ENCODE results near the gene ZKSCAN5. TPM values are rescaled to one million over a fixed set of nuclear protein-coding genes. Genes with fewer than 3 reads are reported as not detected.

Gene ZKSCAN5
- total RNA-seq, 1 donor from 2014 or later, result 14.0 TPM

Other genes with a start within 250 kb of the ZKSCAN5 start
- gene MYH16, start 231.8 kb upstream of the ZKSCAN5 start, total RNA-seq (ENCODE audit: low replicate concordance), result not detected in 2 replicates
- gene ARPC1A, start 178.8 kb upstream of the ZKSCAN5 start, total RNA-seq (ENCODE audit: low replicate concordance), result 164 and 209 TPM in 2 replicates
- gene ARPC1B, start 129.9 kb upstream of the ZKSCAN5 start, total RNA-seq (ENCODE audit: low replicate concordance), result 55.0 and 125 TPM in 2 replicates
- 112 and 115 TPM in 2 replicates for gene PDAP1, start 96.1 kb upstream of the ZKSCAN5 start, total RNA-seq (ENCODE audit: low replicate concordance)
- gene BUD31, start 95.7 kb upstream of the ZKSCAN5 start, total RNA-seq (ENCODE audit: low replicate concordance), result 102 and 166 TPM in 2 replicates
- 7.9 and 11.3 TPM in 2 replicates for gene PTCD1, start 65.9 kb upstream of the ZKSCAN5 start, total RNA-seq (ENCODE audit: low replicate concordance)
- gene CPSF4, start 65.7 kb upstream of the ZKSCAN5 start, total RNA-seq (ENCODE audit: low replicate concordance), result 48.4 and 64.1 TPM in 2 replicates
- gene ATP5MF, start 38.5 kb upstream of the ZKSCAN5 start, total RNA-seq (ENCODE audit: low replicate concordance), result 345 and 403 TPM in 2 replicates
- gene ZNF789, start 31.8 kb upstream of the ZKSCAN5 start, total RNA-seq (ENCODE audit: low replicate concordance), result 12.6 and 19.0 TPM in 2 replicates
- gene ZNF394, start 4.4 kb upstream of the ZKSCAN5 start, total RNA-seq (ENCODE audit: low replicate concordance), result 24.3 and 31.8 TPM in 2 replicates
- 10.2 and 10.8 TPM in 2 replicates for gene FAM200A, start 47.5 kb downstream of the ZKSCAN5 start, total RNA-seq (ENCODE audit: low replicate concordance)
- gene ZNF655, start 54.0 kb downstream of the ZKSCAN5 start, total RNA-seq (ENCODE audit: low replicate concordance), result 69.2 and 89.1 TPM in 2 replicates
- 0.36 and 0.82 TPM in 2 replicates for gene TMEM225B, start 93.6 kb downstream of the ZKSCAN5 start, total RNA-seq (ENCODE audit: low replicate concordance)
- 22.9 and 25.4 TPM in 2 replicates for gene ZSCAN25, start 112.3 kb downstream of the ZKSCAN5 start, total RNA-seq (ENCODE audit: low replicate concordance)
- 33.1 and 53.0 TPM in 2 replicates for gene CYP3A5, start 175.3 kb downstream of the ZKSCAN5 start, total RNA-seq (ENCODE audit: low replicate concordance)
- gene CYP3A7, start 230.5 kb downstream of the ZKSCAN5 start, total RNA-seq (ENCODE audit: low replicate concordance), result 0.46 and 2.3 TPM in 2 replicates